HepG2 (cell line): Measurements from ENCODE around the gene ARHGAP12. TPM values are rescaled to one million over a fixed set of nuclear protein-coding genes. Genes with fewer than 3 reads are reported as not detected.
A peak's percentile ranks its signal among the peaks of the same experiment; 100 is the strongest.

Experiments
- ETV5 ChIP-seq: IDR thresholded peaks from 2 replicates; pipeline ENCODE4 v1.6.1; 2018; ENCODE audit warnings: missing biosample characterization, missing genetic modification reagents, inconsistent platforms, borderline replicate concordance
- FOXA3 ChIP-seq: IDR thresholded peaks from 2 replicates; pipeline ENCODE4 v1.6.1; 2016; ENCODE audit warnings: missing genetic modification reagents, missing compliant biosample characterization
- GABPA ChIP-seq, 2 experiments: IDR thresholded peaks; 2 replicates each; pipeline ENCODE4 v1.6.1; 2011 to 2016; ENCODE audit warnings: low read depth in 2 of 2, low read length in 1 of 2, missing biosample characterization in 1 of 2, missing genetic modification characterization in 1 of 2
- GATA4 ChIP-seq: sonication (generic); IDR thresholded peaks from 2 replicates; pipeline ENCODE4 v1.6.1; 2016; ENCODE audit warnings: antibody characterized with exemption, low read depth, borderline replicate concordance
- HDAC1 ChIP-seq: sonication (generic); formaldehyde crosslinking; IDR thresholded peaks from 2 replicates; pipeline ENCODE4 v1.5.1; 2020; ENCODE audit warnings: mild to moderate bottlenecking, missing genetic modification reagents
- HNF4A ChIP-seq: sonication (generic); formaldehyde crosslinking; IDR thresholded peaks from 2 replicates; pipeline ENCODE4 v1.4.0; 2020; ENCODE audit warnings: missing genetic modification reagents
- MED13 ChIP-seq: sonication (generic); formaldehyde crosslinking; IDR thresholded peaks from 2 replicates; pipeline ENCODE4 v1.5.0; 2020; ENCODE audit warnings: missing genetic modification reagents
- MEF2D ChIP-seq: sonication (generic); formaldehyde crosslinking; IDR thresholded peaks from 2 replicates; pipeline ENCODE4 v1.5.1; 2020; ENCODE audit warnings: mild to moderate bottlenecking, missing genetic modification reagents
- MEIS2 ChIP-seq: sonication (generic); formaldehyde crosslinking; IDR thresholded peaks from 2 replicates; pipeline ENCODE4 v1.9.0; 2021; ENCODE audit warnings: mild to moderate bottlenecking, missing genetic modification reagents
- MIER3 ChIP-seq: IDR thresholded peaks from 2 replicates; pipeline ENCODE4 v1.6.1; 2016; ENCODE audit warnings: missing compliant biosample characterization, borderline replicate concordance
- NR2F2 ChIP-seq: IDR thresholded peaks from 2 replicates; pipeline ENCODE4 v1.6.1; 2012; ENCODE audit warnings: low read depth, inconsistent platforms, borderline replicate concordance
- SIX1 ChIP-seq: sonication (generic); formaldehyde crosslinking; IDR thresholded peaks from 2 replicates; pipeline ENCODE4 v1.4.0; 2020; ENCODE audit warnings: missing genetic modification reagents, borderline replicate concordance
- SMAD3 ChIP-seq: sonication (generic); formaldehyde crosslinking; IDR thresholded peaks from 2 replicates; pipeline ENCODE4 v1.4.0; 2020; ENCODE audit warnings: missing genetic modification reagents
- SOX13 ChIP-seq, 3 experiments: fragments of 450-650 bp in 1 of 3; sonication (generic) in 1 of 3; formaldehyde crosslinking in 1 of 3; IDR thresholded peaks in 2 of 3; conservative IDR thresholded peaks in 1 of 3; 2 replicates each; pipeline versions ENCODE4 v1.5.0 to v1.6.1; 2016 to 2020; ENCODE audit warnings: antibody characterized with exemption in 1 of 3, mild to moderate bottlenecking in 1 of 3, missing compliant biosample characterization in 1 of 3, missing genetic modification reagents in 1 of 3, moderate library complexity in 1 of 3
- TEAD3 ChIP-seq: optimal IDR thresholded peaks from 2 replicates; pipeline ENCODE3; 2016; ENCODE audit warnings: borderline replicate concordance
- ZC3H4 ChIP-seq: sonication (generic); formaldehyde crosslinking; IDR thresholded peaks from 2 replicates; pipeline ENCODE4 v1.4.0; 2020; ENCODE audit warnings: missing genetic modification reagents, borderline replicate concordance
- ZNF12 ChIP-seq: sonication (generic); formaldehyde crosslinking; IDR thresholded peaks from 2 replicates; pipeline ENCODE4 v1.5.0; 2020; ENCODE audit warnings: missing genetic modification reagents
- ZNF121 ChIP-seq: sonication (generic); formaldehyde crosslinking; IDR thresholded peaks from 2 replicates; pipeline ENCODE4 v1.5.0; 2020; ENCODE audit warnings: mild to moderate bottlenecking, missing genetic modification reagents
- ZNF24 ChIP-seq: fragments of 450-650 bp; IDR thresholded peaks from 2 replicates; pipeline ENCODE4 v1.6.1; 2017; ENCODE audit warnings: antibody characterized with exemption, mild to moderate bottlenecking
- ZNF792 ChIP-seq: IDR thresholded peaks from 2 replicates; pipeline ENCODE4 v1.6.1; 2016
- ZSCAN9 ChIP-seq: IDR thresholded peaks from 2 replicates; pipeline ENCODE4 v1.6.1; 2016; ENCODE audit warnings: borderline replicate concordance
- polyA plus RNA-seq, 8 experiments: library from polyadenylated mRNA; depleted of rRNA in 3 of 8; stranded (reverse) in 7 of 8; unstranded in 1 of 8; fragments of >200 nt; fragmentation: Illumina TruSeq in 4 of 8; extraction: Trizol in 4 of 8; gene quantifications; 2 replicates each; pipeline versions ENCODE4 v1.2.1 to v1.2.3, GENCODE V29; 2011 to 2016; ENCODE audit warnings: low read depth in 4 of 8, missing spikeins in 1 of 8, mixed read lengths in 1 of 8; ENCODE audit not compliant: insufficient read depth in 1 of 8
- total RNA-seq, 5 experiments: library from RNA; depleted of rRNA; stranded (reverse); fragments of >200 nt; fragmentation: Illumina TruSeq; extraction: Trizol; gene quantifications; 2 replicates each; pipeline ENCODE4 v1.2.3, GENCODE V29; 2016; ENCODE audit warnings: low read depth in 1 of 5
- TF ChIP-seq, protein P1 (sequence below): sonication (generic); formaldehyde crosslinking; IDR thresholded peaks from 2 replicates; pipeline ENCODE4 v1.8.1; 2022; ENCODE audit warnings: low read depth, mild to moderate bottlenecking, missing genetic modification reagents
- TF ChIP-seq, protein P2 (sequence below): sonication (generic); formaldehyde crosslinking; IDR thresholded peaks from 2 replicates; pipeline ENCODE4 v1.4.0; 2020; ENCODE audit warnings: missing genetic modification reagents, borderline replicate concordance
- TF ChIP-seq, protein P3 (sequence below): sonication (generic); formaldehyde crosslinking; IDR thresholded peaks from 2 replicates; pipeline ENCODE4 v1.5.0; 2020; ENCODE audit warnings: mild to moderate bottlenecking, missing genetic modification reagents, borderline replicate concordance

Gene ARHGAP12
- total and polyA plus RNA-seq, 2 of the 13 experiments (the other 11 are each of a cell fraction or from before 2014, with no cell fraction given): 25.0 to 54.6 TPM

DNA sequence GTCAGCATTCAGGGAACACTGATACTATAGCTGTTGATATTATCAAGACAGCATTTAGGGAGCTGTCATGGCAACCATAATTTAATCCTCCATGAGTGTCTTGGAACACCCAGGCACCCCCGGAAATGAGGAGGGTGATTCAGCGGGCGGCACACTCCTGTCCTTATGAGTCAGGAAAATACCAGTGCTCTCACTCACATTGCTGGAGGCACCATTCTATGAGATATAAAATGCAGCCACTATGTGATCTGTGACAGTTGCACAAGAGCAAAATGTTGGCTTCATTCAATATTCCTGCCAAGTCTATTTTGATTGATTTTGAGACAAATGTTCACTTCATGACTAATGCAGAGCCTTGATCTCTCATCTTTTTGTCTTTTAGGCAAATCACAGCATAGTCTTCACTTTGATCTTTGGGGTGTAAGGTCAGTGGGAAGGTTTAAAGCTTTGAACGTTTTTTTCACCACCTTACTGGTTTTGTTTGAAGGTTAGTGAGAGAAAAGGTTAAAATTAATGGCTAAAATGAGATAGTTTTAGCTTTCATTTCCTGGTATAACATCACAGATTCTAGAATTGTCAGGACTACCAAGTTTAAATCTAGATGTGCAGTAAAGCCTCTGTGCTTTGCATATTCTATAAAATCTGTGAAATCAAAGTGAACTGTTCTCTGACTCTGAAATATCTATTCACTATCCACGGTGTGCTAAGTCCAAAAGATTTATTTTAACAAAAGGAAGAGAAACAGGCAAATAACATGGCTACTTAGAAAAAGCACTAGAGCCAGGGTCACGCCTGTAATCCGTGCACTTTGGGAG, 12.4 kb upstream of the ARHGAP12 start (continued):
- TF ChIP-seq ETV5 (CRISPR knock-in tag) (peak; percentile 96), MED13 (CRISPR knock-in tag) (peak; percentile 74), NR2F2 (peak; percentile 91), SOX13 (IDR thresholded peaks at IDR 0.05) (peak; percentile 75), SOX13 (CRISPR knock-in tag; conservative IDR thresholded peaks at IDR 0.05 in 1 of 2, IDR thresholded peaks at IDR 0.05 in 1 of 2) (peak in 1 of 2 experiments; percentile 92; a peak in 2 of 4 replicates), SIX1 (CRISPR knock-in tag) (peak; percentile 38; the same call in 1 of the 2 replicates), TEAD3 (CRISPR knock-in tag) (peak; percentile 78), ZNF24 (no peak), ZC3H4 (CRISPR knock-in tag) (no peak), HNF4A (CRISPR knock-in tag) (peak; percentile 86), GATA4 (0 out of 2 replicates have a peak, but pooled peaks have one; percentile 56), GABPA (IDR thresholded peaks at IDR 0.05; ENCODE audit: low read depth, low read length) (no peak), GABPA (CRISPR knock-in tag; IDR thresholded peaks at IDR 0.05; ENCODE audit: low read depth) (peak; percentile 55; the same call in 1 of the 2 replicates), ZNF121 (CRISPR knock-in tag) (no peak), MEF2D (CRISPR knock-in tag) (peak; percentile 58; the same call in 1 of the 2 replicates), ZSCAN9 (CRISPR knock-in tag) (no peak), HDAC1 (CRISPR knock-in tag) (peak; percentile 62), MEIS2 (CRISPR knock-in tag) (peak; percentile 85; the same call in 1 of the 2 replicates), ZNF12 (peak; percentile 90), FOXA3 (CRISPR knock-in tag) (peak; percentile 70), MIER3 (CRISPR knock-in tag) (peak; percentile 63; the same call in 1 of the 2 replicates), ZNF792 (CRISPR knock-in tag) (peak; percentile 35; the same call in 1 of the 2 replicates), SMAD3 (CRISPR knock-in tag) (no peak)
- TF ChIP-seq, protein P1, sequence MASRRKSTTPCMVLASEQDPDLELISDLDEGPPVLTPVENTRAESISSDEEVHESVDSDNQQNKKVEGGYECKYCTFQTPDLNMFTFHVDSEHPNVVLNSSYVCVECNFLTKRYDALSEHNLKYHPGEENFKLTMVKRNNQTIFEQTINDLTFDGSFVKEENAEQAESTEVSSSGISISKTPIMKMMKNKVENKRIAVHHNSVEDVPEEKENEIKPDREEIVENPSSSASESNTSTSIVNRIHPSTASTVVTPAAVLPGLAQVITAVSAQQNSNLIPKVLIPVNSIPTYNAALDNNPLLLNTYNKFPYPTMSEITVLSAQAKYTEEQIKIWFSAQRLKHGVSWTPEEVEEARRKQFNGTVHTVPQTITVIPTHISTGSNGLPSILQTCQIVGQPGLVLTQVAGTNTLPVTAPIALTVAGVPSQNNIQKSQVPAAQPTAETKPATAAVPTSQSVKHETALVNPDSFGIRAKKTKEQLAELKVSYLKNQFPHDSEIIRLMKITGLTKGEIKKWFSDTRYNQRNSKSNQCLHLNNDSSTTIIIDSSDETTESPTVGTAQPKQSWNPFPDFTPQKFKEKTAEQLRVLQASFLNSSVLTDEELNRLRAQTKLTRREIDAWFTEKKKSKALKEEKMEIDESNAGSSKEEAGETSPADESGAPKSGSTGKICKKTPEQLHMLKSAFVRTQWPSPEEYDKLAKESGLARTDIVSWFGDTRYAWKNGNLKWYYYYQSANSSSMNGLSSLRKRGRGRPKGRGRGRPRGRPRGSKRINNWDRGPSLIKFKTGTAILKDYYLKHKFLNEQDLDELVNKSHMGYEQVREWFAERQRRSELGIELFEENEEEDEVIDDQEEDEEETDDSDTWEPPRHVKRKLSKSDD (CRISPR knock-in tag): no peak
- TF ChIP-seq, protein P2, sequence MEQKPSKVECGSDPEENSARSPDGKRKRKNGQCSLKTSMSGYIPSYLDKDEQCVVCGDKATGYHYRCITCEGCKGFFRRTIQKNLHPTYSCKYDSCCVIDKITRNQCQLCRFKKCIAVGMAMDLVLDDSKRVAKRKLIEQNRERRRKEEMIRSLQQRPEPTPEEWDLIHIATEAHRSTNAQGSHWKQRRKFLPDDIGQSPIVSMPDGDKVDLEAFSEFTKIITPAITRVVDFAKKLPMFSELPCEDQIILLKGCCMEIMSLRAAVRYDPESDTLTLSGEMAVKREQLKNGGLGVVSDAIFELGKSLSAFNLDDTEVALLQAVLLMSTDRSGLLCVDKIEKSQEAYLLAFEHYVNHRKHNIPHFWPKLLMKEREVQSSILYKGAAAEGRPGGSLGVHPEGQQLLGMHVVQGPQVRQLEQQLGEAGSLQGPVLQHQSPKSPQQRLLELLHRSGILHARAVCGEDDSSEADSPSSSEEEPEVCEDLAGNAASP: peak; percentile 61
- TF ChIP-seq, protein P3, sequence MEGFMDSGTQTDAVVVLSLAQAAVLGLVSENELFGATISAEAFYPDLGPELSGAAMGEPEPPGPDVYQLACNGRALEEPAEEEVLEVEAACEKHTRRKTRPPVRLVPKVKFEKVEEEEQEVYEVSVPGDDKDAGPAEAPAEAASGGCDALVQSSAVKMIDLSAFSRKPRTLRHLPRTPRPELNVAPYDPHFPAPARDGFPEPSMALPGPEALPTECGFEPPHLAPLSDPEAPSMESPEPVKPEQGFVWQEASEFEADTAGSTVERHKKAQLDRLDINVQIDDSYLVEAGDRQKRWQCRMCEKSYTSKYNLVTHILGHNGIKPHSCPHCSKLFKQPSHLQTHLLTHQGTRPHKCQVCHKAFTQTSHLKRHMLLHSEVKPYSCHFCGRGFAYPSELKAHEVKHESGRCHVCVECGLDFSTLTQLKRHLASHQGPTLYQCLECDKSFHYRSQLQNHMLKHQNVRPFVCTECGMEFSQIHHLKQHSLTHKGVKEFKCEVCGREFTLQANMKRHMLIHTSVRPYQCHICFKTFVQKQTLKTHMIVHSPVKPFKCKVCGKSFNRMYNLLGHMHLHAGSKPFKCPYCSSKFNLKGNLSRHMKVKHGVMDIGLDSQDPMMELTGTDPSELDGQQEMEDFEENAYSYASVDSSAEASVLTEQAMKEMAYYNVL (CRISPR knock-in tag): peak; percentile 81; the same call in 1 of the 2 replicates
